GM11168 (cell line): ENCODE results near the gene TAL1.
"Not testable (repeated sequence)": the region's sequence is repeated elsewhere in the genome, so short reads cannot be mapped to it uniquely, and the experiment has no call there.

Experiments used
- in situ Hi-C: fragments of 300-500 bp; cut with MboI; formaldehyde crosslinking; loops from one replicate; pipeline ENCODE4 v1.12.0; 2022; ENCODE audit warnings: low sequenced_read_pairs; ENCODE audit not compliant: unreplicated experiment

Gene TAL1

GRCh38 chr1:47232187-47232874, at the start of gene TAL1:
Gene TAL1, minus strand, starts transcription at chr1:47232225. Its CDS starts 6,337 bp downstream, at chr1:47225888.
- in situ Hi-C loops = no loop called here

- in situ Hi-C loops = no loop called here
Observed at GRCh38 chr1:47280142-47280541, 48.1 kb upstream of the TAL1 start.

- in situ Hi-C loops = no loop called here
Observed at GRCh38 chr1:47276850-47277249, 44.8 kb upstream of the TAL1 start.

GRCh38 chr1:47275811-47276210, 43.8 kb upstream of the TAL1 start:
- in situ Hi-C loops = not testable (repeated sequence)

GRCh38 chr1:47265529-47265928, 33.5 kb upstream of the TAL1 start:
- in situ Hi-C loops = not testable (repeated sequence)

GRCh38 chr1:47262787-47263413, 30.9 kb upstream of the TAL1 start:
- in situ Hi-C loops = no loop called here

- in situ Hi-C loops = no loop called here
Observed at GRCh38 chr1:47257224-47257623, 25.2 kb upstream of the TAL1 start.

GRCh38 chr1:47252795-47253194, 20.8 kb upstream of the TAL1 start:
- in situ Hi-C loops = no loop called here

GRCh38 chr1:47252369-47252768, 20.3 kb upstream of the TAL1 start:
- in situ Hi-C loops = no loop called here

- in situ Hi-C loops = no loop called here
Observed at GRCh38 chr1:47249755-47250154, 17.7 kb upstream of the TAL1 start.

GRCh38 chr1:47244339-47244862, 12.4 kb upstream of the TAL1 start:
- in situ Hi-C loops = no loop called here

- in situ Hi-C loops = no loop called here
Observed at GRCh38 chr1:47243910-47244309, 11.9 kb upstream of the TAL1 start.

- in situ Hi-C loops = no loop called here
Observed at GRCh38 chr1:47241114-47242113, 9.4 kb upstream of the TAL1 start.

GRCh38 chr1:47238935-47239592, 7.0 kb upstream of the TAL1 start:
- in situ Hi-C loops = no loop called here

GRCh38 chr1:47235806-47236205, 3.8 kb upstream of the TAL1 start:
- in situ Hi-C loops = no loop called here

GRCh38 chr1:47235241-47235681, 3.2 kb upstream of the TAL1 start:
- in situ Hi-C loops = no loop called here

- in situ Hi-C loops = no loop called here
Observed at GRCh38 chr1:47233186-47233585, 1.2 kb upstream of the TAL1 start.

GRCh38 chr1:47231301-47232186, 481 bp downstream of the TAL1 start:
- in situ Hi-C loops = no loop called here

- in situ Hi-C loops = no loop called here
Observed at GRCh38 chr1:47230692-47231300, 1.2 kb downstream of the TAL1 start.
